Sigmoid colon (tissue), 7 donors: ENCODE measurements around the gene FBXO44. TPM values are rescaled to one million over a fixed set of nuclear protein-coding genes. Genes with fewer than 3 reads are reported as not detected.

Experiments
- DNase-seq: peaks from one replicate; pipeline ENCODE4 v3.0.0-alpha.2; 2019
- H3K27ac ChIP-seq, 4 donors: fragments of 200-600 bp; sonication (generic); one replicate each; pipeline ENCODE4 v1.5.1; 2016 to 2019; ENCODE audit warnings: mild to moderate bottlenecking in 1 of 4
- H3K27me3 ChIP-seq, 3 donors: fragments of 200-600 bp; sonication (generic); one replicate each; pipeline ENCODE4 v1.5.1; 2019; ENCODE audit warnings: mild to moderate bottlenecking in 1 of 3
- H3K36me3 ChIP-seq, 4 donors: fragments of 200-600 bp; sonication (generic); one replicate each; pipeline ENCODE4 v1.5.1; 2016 to 2019
- H3K4me1 ChIP-seq, 4 donors: fragments of 200-600 bp; sonication (generic); one replicate each; pipeline ENCODE4 v1.5.1; 2017 to 2019
- H3K4me3 ChIP-seq, 4 donors: fragments of 200-600 bp; sonication (generic); one replicate each; pipeline ENCODE4 v1.5.1; 2017 to 2019; ENCODE audit warnings: mild to moderate bottlenecking in 2 of 4, moderate library complexity in 1 of 4
- H3K9me3 ChIP-seq, 4 donors: fragments of 200-600 bp in 3 of 4; sonication (generic) in 3 of 4; one replicate each; pipeline versions ENCODE4 v1.5.1 to v1.6.1; 2013 to 2019
- CTCF ChIP-seq, 4 experiments: fragments of 450-650 bp in 3 of 4; fragments of 200-600 bp in 1 of 4; IDR thresholded peaks; one replicate each; pipeline ENCODE4 v1.5.1; 2016 to 2019; ENCODE audit warnings: antibody characterized with exemption in 4 of 4, mild to moderate bottlenecking in 3 of 4, moderate library complexity in 2 of 4
- EP300 ChIP-seq, 4 donors: sonication (generic); formaldehyde crosslinking; IDR thresholded peaks; one replicate each; pipeline ENCODE4 v1.6.1; 2017; ENCODE audit warnings: antibody characterized with exemption in 4 of 4
- POLR2A ChIP-seq, 2 donors: fragments of 450-650 bp; IDR thresholded peaks; one replicate each; pipeline ENCODE4 v1.6.1; 2016; ENCODE audit warnings: antibody characterized with exemption in 2 of 2, mild to moderate bottlenecking in 2 of 2, moderate library complexity in 2 of 2
- POLR2AphosphoS5 ChIP-seq, 4 donors: sonication (generic); formaldehyde crosslinking; IDR thresholded peaks; one replicate each; pipeline ENCODE4 v1.6.1; 2017; ENCODE audit warnings: antibody characterized with exemption in 4 of 4
- WGBS, 2 donors: extraction: QIAGEN DNeasy Blood & Tissue Kit; methylation state at CpG; one replicate each; pipeline ENCODE4 v1.1.7; 2013; 5-methylcytosine and 5-hydroxymethylcytosine counted together
- intact Hi-C: fragments of 100-400 bp; cut with DNase I; formaldehyde crosslinking; loops from one replicate; pipeline ENCODE4 v1.15.1; 2023
- polyA plus RNA-seq, 3 donors: library from polyadenylated mRNA; stranded (reverse); fragments of 200-250 nt; gene quantifications; one replicate each; pipeline ENCODE4 v1.2.3, GENCODE V29; 2013
- total RNA-seq, 4 donors: library from RNA; depleted of rRNA; stranded (reverse); fragments of >200 nt; gene quantifications; one replicate each; pipeline ENCODE4 v1.1.0, GENCODE V29; 2016
- donor health status: healthy with polysubstance abuse.
- donor health status: Bipolar disorder and iron deficiency.
- donor health status: healthy.

FBXO44 gene
- total and polyA plus RNA-seq, 7 donors, result 1.6 to 27.3 (median 14.2) TPM

GRCh38 chr1:11653101-11653860 lies 1.4 kb upstream of the FBXO44 start:
- Histone ChIP-seq H3K4me3 (no peak overlapping the region), H3K27ac (peak overlapping the region in 2 of 4 donors; percentile 62 to 80), H3K4me1 (peaks cover 0 to 46% (median 37%) of the 10 kb centered on the region in 4 donors), H3K36me3 (peaks cover 0 to 11% (median 0%) of the 10 kb centered on the region in 4 donors), H3K9me3 (no peaks in the 10 kb centered on the region), H3K27me3 (peaks cover 7 to 26% (median 19%) of the 10 kb centered on the region in 3 donors)
- intact Hi-C loops, result loop anchor here (5.0 kb wide), 4 partner anchors 84 to 254 kb away; partner anchors contain the start of gene AGTRAP
- WGBS, 2 donors, result 54 to 78% methylated on average over 17 of the region's 17 CpGs
- TF ChIP-seq POLR2A (IDR thresholded peaks at IDR 0.05) (no peak), POLR2AphosphoS5 (IDR thresholded peaks at IDR 0.05) (no peak), EP300 (IDR thresholded peaks at IDR 0.05) (no peak), CTCF (IDR thresholded peaks at IDR 0.05) (no peak)
- no peak for DNase-seq

GRCh38 chr1:11653861-11654136 lies 878 bp upstream of the FBXO44 start:
- Histone ChIP-seq H3K9me3 (no peaks in the 10 kb centered on the region), H3K4me1 (peaks cover 0 to 40% (median 32%) of the 10 kb centered on the region in 4 donors), H3K4me3 (peak overlapping the region in 3 of 4 donors; percentile 57 to 78 (median 76)), H3K27ac (peak overlapping the region in 2 of 4 donors; percentile 62 to 80), H3K27me3 (peaks cover 7 to 23% (median 14%) of the 10 kb centered on the region in 3 donors), H3K36me3 (peaks cover 0 to 15% (median 0%) of the 10 kb centered on the region in 4 donors)
- DNase-seq, result no peak
- intact Hi-C loops, result loop anchor here (5.0 kb wide), 4 partner anchors 84 to 254 kb away; partner anchors contain the start of gene AGTRAP
- TF ChIP-seq POLR2A (IDR thresholded peaks at IDR 0.05) (no peak), CTCF (IDR thresholded peaks at IDR 0.05) (no peak), POLR2AphosphoS5 (IDR thresholded peaks at IDR 0.05) (no peak), EP300 (IDR thresholded peaks at IDR 0.05) (no peak)
- WGBS, 2 donors, result 55 to 82% methylated on average over 7 of the region's 7 CpGs

GRCh38 chr1:11654939-11655808 lies 497 bp downstream of the FBXO44 start:
- DNase-seq, result no peak
- 4 to 10% methylated on average over 45 of the region's 45 CpGs for WGBS, 2 donors
- Histone ChIP-seq H3K9me3 (no peaks in the 10 kb centered on the region), H3K36me3 (peaks cover 0 to 27% (median under 1%) of the 10 kb centered on the region in 4 donors), H3K27me3 (peaks cover under 1 to 9% (median 2%) of the 10 kb centered on the region in 3 donors), H3K4me3 (peak overlapping the region; percentile 57 to 78 (median 69)), H3K27ac (peak overlapping the region in 3 of 4 donors; percentile 32 to 80 (median 56)), H3K4me1 (peaks cover 0 to 28% (median 22%) of the 10 kb centered on the region in 4 donors)
- no peak for TF ChIP-seq POLR2AphosphoS5 (IDR thresholded peaks at IDR 0.05)
- TF ChIP-seq POLR2A (IDR thresholded peaks at IDR 0.05), result no peak
- TF ChIP-seq EP300 (IDR thresholded peaks at IDR 0.05), result no peak
- TF ChIP-seq CTCF (IDR thresholded peaks at IDR 0.05), result no peak
- intact Hi-C loops, result loop anchor here (5.0 kb wide), 4 partner anchors 82 to 252 kb away; partner anchors contain the start of gene AGTRAP

- intact Hi-C loops, result no loop called here
- Histone ChIP-seq H3K4me1 (peaks cover 0 to 20% (median 15%) of the 10 kb centered on the region in 4 donors), H3K4me3 (no peak overlapping the region), H3K27me3 (no peaks in the 10 kb centered on the region), H3K36me3 (peaks cover 0 to 42% (median 3%) of the 10 kb centered on the region in 4 donors), H3K27ac (no peak overlapping the region), H3K9me3 (no peaks in the 10 kb centered on the region)
- 81 to 85% methylated on average over 6 of the region's 6 CpGs for WGBS, 2 donors
- DNase-seq, result no peak
- TF ChIP-seq EP300 (IDR thresholded peaks at IDR 0.05) (no peak), CTCF (IDR thresholded peaks at IDR 0.05) (no peak), POLR2A (IDR thresholded peaks at IDR 0.05) (no peak), POLR2AphosphoS5 (IDR thresholded peaks at IDR 0.05) (no peak)
Observed at GRCh38 chr1:11657654-11658053, 3.0 kb downstream of the FBXO44 start.
